PFSK-1 (cell line): Measurements from ENCODE around the gene AKAP6.

Experiments
- POLR2AphosphoS5 ChIP-seq: IDR thresholded peaks from 2 replicates; pipeline ENCODE4 v1.6.1; 2012; ENCODE audit warnings: low read depth, mild to moderate bottlenecking, control low read depth, low read length, moderate library complexity
- REST ChIP-seq, 2 experiments: IDR thresholded peaks; 2 replicates each; pipeline versions ENCODE4 v1.6.1 to v1.8.0; 2011 to 2012; ENCODE audit warnings: low read depth in 2 of 2, low read length in 2 of 2, control low read depth in 1 of 2, inconsistent platforms in 1 of 2, mild to moderate bottlenecking in 1 of 2, moderate library complexity in 1 of 2; ENCODE audit not compliant: insufficient read depth in 1 of 2

- TF ChIP-seq REST (IDR thresholded peaks at IDR 0.05; ENCODE audit: insufficient read depth in 1 of 2, low read depth in 2 of 2, low read length in 2 of 2), result no peak
- no peak for TF ChIP-seq POLR2AphosphoS5
Observed at GRCh38 chr14:32564596-32564995, 235.5 kb downstream of the AKAP6 start.
